Activated T-helper 1 cell treated with anti-CD3 and anti-CD28 coated beads, Interleukin-2, amount 50 U/mL, for 16 hours (primary cell): ENCODE results near the gene AMBRA1.

ENCODE experiments used
- DNase-seq, 2 donors: peaks; one replicate each; pipeline ENCODE4 v3.0.0-alpha.2; 2020; ENCODE audit warnings: low read depth in 1 of 2, low spot score in 1 of 2

AMBRA1 gene

GRCh38 chr11:46512261-46512881 lies 81.5 kb downstream of the AMBRA1 start:
- DNase-seq = no peak

DNA sequence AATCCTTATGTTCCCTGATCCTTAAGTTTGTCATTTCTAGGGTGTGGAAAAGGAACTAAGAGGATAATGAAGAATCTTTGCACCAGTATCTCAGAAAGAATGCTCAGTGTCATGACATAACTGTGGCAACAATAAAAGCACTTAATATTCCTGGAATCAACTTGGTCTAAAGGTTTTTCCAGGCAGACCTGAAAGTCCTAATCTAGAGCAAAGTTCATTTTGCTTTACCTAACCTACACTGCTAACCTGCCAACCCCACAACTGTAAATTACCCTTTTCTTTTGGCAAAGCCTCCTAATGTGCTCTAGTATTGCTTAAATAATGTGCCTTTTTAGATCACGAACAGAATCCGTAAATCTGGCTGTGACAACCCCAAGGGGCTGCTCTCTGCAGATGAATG lies 82.5 kb downstream of the AMBRA1 start:
- DNase-seq = no peak

GRCh38 chr11:46508360-46508759 lies 85.5 kb downstream of the AMBRA1 start:
- DNase-seq = no peak

DNA sequence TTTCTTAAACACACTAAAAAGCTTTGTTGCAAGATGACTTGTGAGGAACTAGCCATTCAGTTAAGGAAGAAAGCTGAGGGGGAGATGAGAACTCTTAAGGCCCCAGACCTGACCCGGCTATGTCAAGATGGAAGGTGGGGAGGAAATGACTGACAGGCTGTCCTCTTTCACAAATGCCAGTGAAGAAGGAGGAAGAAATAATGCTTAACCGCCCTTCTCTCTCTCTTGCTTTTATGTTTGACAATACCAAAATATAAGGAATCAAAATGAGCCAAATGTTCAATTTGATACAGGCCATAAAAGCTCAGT lies 87.4 kb downstream of the AMBRA1 start:
- no peak for DNase-seq

- no peak for DNase-seq
These were observed 87.9 kb downstream of the AMBRA1 start for GRCh38 chr11:46505741-46506482.

- no peak for DNase-seq
These were observed 88.8 kb downstream of the AMBRA1 start for GRCh38 chr11:46504817-46505613.

GRCh38 chr11:46499821-46500220 lies 94.0 kb downstream of the AMBRA1 start:
- DNase-seq = no peak

DNA sequence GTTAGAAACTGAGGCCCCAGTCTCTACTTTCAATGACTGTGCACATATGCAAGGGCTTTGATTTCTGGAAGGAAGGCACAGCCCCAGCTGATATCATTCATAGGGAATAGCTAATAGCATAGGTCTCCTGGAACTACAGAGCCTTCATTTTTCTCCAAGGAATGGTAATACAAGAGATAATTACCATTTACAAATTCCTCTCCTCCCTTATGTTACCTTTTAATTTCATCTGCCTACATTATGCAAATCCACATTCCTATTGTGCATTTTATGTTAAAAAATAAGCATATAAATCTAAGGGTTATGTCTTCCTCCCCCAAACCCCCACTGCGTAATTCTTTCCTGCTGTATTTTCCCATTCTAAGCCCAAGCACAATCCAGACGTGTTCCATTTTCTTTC lies 94.9 kb downstream of the AMBRA1 start:
- DNase-seq = no peak

DNA sequence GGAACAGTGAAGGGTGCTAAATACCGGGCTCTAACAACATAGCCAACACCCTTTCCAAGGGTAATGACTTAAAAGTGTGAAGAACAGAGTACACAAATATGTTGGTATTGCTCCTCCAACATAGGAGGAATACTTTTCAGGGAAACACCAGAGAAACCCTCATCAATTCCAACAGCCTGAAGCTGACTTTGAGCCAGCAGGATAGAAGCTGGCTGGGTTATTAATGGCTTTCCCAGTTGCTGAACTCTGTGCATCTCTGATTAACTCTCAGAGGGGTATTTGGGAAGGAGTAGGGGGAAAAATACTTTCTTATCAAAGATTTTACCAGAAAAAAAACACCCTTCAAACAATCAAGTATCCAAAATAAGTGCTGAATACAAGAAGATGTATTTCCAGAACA lies 95.6 kb downstream of the AMBRA1 start:
- DNase-seq = no peak

DNA sequence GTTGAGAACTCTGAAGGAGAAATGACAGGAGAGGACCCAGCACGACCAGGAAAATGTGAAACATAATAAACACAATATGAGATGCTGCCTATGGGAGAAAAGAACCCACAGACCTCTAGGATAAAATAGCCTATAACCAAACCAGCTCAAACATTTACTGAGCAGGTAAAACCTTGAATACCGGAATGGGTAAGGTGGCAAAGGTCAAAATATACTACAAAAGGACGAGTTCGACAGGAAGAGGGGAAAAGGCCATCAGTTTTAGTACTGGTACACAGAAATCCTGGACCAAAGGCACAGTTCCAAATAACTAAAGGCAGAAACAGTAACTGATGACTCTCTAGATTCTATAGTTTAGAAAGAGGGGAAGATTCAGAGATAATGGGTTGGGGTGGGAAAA lies 96.3 kb downstream of the AMBRA1 start:
- no peak for DNase-seq

DNA sequence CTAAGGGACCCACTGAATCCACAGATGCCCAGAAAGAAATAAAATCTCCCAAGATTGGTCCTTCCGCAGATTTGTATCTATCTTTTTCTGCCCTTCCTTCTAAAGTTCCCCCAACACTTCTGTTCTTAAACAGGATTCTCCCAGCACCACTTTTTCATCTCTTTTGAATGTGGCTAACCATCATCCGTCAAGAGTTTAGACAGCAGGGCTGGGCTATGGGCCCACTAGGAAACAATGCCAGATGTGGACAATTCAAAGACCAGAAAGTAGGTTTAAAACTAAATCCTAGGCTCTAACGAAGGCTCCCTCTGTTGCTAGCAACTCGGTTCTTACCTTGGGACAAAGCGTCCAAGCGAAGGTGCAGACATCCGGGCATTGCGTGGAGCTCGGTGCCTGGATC lies 100.0 kb downstream of the AMBRA1 start:
- DNase-seq = no peak

DNA sequence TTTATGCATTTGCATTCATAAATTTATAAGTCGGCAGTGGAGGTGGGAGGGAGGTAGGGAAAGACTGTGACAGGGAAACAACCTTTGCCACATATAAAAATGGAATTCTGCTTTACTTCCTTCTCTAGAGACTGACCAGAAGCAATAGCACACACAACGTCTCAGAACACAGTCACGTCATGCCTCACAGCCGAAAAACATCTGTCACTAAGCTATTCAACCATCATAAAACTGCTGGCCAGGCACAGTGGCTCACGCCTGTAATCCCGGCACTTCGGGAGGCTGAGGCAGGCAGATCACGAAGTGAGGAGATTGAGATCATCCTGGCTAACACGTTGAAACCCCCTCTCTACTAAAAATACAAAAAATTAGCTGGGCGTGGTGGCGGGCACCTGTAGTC lies 101.3 kb downstream of the AMBRA1 start:
- DNase-seq = no peak

GRCh38 chr11:46491661-46492330 lies 102.0 kb downstream of the AMBRA1 start:
- DNase-seq = no peak

DNA sequence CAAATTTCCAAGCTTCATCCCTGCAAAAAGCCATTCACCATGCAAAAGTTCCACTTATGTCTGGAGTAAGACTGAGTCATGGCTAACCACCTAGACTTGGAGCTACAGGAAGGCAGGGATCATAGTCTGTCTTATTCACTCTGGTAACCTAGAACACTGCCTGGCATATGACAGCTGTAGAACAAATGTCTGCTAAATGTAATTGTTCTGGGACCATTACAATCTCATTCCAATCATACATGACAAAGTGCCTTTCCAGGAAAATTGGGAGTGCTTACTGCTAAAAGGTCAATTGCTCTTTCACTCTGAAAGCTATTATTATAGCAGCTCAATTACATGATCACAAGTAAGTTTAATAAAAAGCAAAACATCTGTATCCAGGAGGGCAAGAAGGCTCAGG lies 103.2 kb downstream of the AMBRA1 start:
- DNase-seq = no peak

DNA sequence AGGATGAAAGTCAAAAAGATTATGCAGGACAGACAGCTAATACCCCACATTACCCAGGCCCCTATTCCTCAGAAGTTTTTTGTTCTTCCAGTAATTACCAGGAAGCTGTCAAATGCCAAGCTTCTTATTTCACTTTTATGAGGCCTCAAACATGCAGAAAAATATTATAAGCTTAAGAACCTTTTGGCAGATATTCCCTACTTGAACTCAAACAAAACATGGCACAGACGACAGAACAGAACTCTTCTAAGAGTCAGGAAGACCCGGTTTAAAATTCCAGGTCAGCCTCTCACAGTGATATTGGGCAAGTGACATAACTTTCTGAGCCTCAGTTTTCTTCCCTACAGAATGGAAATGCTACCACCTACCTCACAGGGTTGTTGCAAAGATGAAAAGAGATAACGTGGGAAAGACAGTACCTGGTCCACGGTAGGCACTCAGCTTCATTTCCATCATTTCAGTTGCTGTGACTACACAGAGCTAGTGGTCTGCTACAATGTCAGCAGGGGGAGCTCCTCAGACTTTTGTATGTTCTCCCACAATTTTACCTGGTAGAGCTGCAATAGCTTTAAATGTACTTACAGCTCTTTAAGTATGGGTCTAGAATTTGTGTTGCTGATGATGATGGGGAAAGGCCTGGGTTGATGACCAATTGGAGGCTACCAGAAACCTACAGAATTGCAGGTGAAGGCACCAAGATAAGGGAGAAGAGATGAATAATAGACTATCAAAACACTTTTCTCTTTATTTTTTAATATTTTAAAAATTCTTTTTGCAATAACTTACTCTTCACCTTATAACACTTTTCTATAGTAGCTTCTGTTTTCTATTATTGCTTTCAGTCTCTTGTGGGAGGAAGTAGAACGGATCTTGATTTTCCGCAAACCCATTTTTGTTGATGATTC lies 103.9 kb downstream of the AMBRA1 start:
- peak in 1 of 2 donors; percentile 1 for DNase-seq

GRCh38 chr11:46485856-46486443 lies 107.9 kb downstream of the AMBRA1 start:
- DNase-seq = no peak

- DNase-seq = no peak
These were observed 109.7 kb downstream of the AMBRA1 start for GRCh38 chr11:46484101-46484500.

DNA sequence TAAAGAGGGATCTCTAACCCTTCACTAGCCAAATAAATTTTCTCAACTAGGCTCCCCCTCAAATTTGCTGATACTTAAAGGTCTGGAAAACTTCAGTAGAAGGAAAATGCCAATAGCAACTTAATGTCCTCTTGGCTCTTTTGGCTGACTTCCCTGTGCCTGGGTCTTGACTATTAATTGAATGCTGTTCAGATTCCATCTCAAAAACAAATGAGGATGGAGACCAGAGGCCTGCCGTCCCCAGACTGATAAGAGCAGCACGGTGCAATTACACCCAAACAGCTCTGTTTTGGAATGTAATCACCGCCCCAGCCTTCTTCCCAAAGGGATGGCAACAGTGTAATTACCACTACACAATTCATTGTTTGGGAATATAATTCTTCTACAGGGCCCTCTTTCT lies 112.9 kb downstream of the AMBRA1 start:
- no peak for DNase-seq

DNA sequence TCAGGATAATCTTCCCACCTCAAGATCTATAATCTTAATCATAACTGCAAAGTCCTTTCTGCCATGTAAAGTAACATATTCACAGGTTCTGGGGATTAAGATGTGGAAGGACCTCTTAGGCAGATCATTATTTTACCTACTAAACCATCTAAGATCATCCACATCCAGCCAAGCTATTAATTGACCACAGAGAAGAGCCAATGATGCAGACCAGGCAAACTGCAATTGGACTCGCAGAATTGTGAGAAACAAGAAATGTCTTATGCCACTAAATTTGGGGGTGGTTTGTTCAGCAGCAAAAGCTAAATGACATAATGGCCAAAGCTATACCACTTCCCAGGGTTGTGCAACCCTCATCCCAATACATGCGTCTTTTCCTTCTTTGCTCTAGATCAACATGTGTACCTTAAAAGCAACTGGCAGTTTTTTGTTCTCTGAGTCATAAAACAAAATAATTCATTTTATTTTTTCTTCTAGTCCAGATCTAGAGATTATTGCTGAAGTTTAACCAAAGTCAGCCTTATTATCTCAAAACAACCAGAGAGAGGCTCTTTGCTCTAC lies 113.6 kb downstream of the AMBRA1 start:
- no peak for DNase-seq

GRCh38 chr11:46479601-46480000 lies 114.2 kb downstream of the AMBRA1 start:
- DNase-seq = no peak
